Motor neuron (in vitro differentiated cells): ENCODE results near the gene PLCD3. TPM values are rescaled to one million over a fixed set of nuclear protein-coding genes. Genes with fewer than 3 reads are reported as not detected.

Experiments
- ATAC-seq, 8 experiments: fragments of 200-7000 bp; cut with Tn5 transposase; replicated peaks in 6 of 8; 2 replicates each; pipeline ENCODE4 v1.8.0; 2021; ENCODE audit warnings: mild to moderate bottlenecking in 8 of 8, moderate library complexity in 8 of 8
- H3K27ac ChIP-seq, 2 donors: fragments of 250-450 bp; sonication (Bioruptor Pico); 2 replicates each; pipeline ENCODE4 v1.9.0; 2021; ENCODE audit warnings: antibody characterized with exemption in 2 of 2, mild to moderate bottlenecking in 2 of 2, moderate library complexity in 1 of 2
- H3K4me1 ChIP-seq, 2 donors: fragments of 250-450 bp; sonication (Bioruptor Pico); replicated peaks in 1 of 2; 2 replicates each; pipeline ENCODE4 v1.6.1; 2021; ENCODE audit warnings: antibody characterized with exemption in 2 of 2, mild to moderate bottlenecking in 2 of 2, moderate library complexity in 1 of 2
- H3K4me3 ChIP-seq, 5 donors: fragments of 250-450 bp; sonication (Bioruptor Pico); 2 replicates each; pipeline ENCODE4 v1.9.0; 2021; ENCODE audit warnings: antibody characterized with exemption in 5 of 5, mild to moderate bottlenecking in 5 of 5, moderate library complexity in 4 of 5
- WGBS, 10 experiments: fragments of 450-650 bp; shearing (Covaris generic); methylation state at CpG; one replicate each; pipeline ENCODE4 v1.0.0; 2022; 5-methylcytosine and 5-hydroxymethylcytosine counted together
- in situ Hi-C, 9 experiments: fragments of 400-800 bp; cut with MboI; loops; one replicate each; pipeline ENCODE4 v1.15.0; 2021; ENCODE audit warnings: low sequenced_read_pairs in 9 of 9, low pct_unique_long_range_greater_than_20kb in 2 of 9; ENCODE audit not compliant: unreplicated experiment in 9 of 9
- total RNA-seq, 8 experiments: library from RNA; unstranded; fragments of 300-600 nt; gene quantifications; 2 replicates each; pipeline versions ENCODE4 v1.2.3 to v1.2.4, GENCODE V29; 2022

PLCD3 gene
- total RNA-seq, 8 experiments from 2014 or later: 2.0 to 40.1 (median 10.0) TPM

DNA sequence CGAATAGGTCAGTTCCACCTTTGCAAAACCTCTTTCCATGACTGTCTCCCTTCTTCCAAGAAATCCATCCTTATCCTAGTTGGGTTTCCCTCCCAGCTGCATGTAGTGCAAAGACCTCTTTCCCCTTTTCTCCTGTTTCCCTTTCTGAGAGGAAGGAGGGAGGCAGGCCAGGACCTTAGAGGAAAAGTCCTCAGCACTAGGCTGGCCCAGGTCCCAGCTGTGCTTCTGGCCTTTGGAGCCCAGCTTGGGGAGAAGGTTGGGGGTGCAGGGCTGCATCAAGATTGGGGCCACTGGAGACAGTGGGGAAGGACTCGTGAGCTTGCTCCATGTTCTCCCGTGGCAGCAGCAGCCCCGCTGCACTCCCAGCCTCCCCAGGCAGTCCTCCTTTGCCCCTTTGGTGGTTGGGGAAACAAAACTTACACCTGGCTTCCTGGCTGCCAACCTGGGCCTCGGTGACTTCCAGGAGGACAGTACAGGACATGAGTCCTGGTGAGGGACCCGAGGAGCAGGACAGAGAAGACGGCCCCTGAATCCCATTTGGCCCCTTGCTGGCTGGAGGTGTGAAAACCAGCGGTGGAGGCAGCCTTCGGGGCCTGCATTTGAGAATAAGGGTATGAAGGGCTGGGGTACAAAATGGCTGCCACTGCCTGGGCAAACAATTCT is 29.8 kb upstream of the PLCD3 start:
- 0 to 72% (median 31%) methylated on average over 1 to 7 of the region's 9 CpGs; no CpG with 5 or more reads in 6 of the 10 experiments for WGBS, 10 experiments
- in situ Hi-C loops: no loop called here
- ATAC-seq: no peak
- peaks cover 6 to 10% of the 10 kb centered on the region in 2 donors for H3K4me1 ChIP-seq
- peak overlapping the region; percentile 75 to 81 for H3K27ac ChIP-seq
- H3K4me3 ChIP-seq: peak overlapping the region; percentile 20 to 34 (median 31)

GRCh38 chr17:45161288-45162024 is 29.1 kb upstream of the PLCD3 start, which contains the start of gene HEXIM2:
HEXIM2 (plus strand) TSS chr17:45161875; CDS start chr17:45162794, 919 bp downstream.
- Histone ChIP-seq H3K27ac (peak within 1 kb of the TSS; percentile 96 to 97), H3K4me1 (peaks cover 6 to 10% of the 10 kb centered on the region in 2 donors), H3K4me3 (peak within 1 kb of the TSS; percentile 62 to 75 (median 69))
- in situ Hi-C loops: no loop called here
- WGBS, 10 experiments: 0 to 3% (median 0%) methylated on average over 2 to 31 of the region's 53 CpGs; no CpG with 5 or more reads in 2 of the 10 experiments
- peak; percentile 77 to 91 (median 89) for ATAC-seq

DNA sequence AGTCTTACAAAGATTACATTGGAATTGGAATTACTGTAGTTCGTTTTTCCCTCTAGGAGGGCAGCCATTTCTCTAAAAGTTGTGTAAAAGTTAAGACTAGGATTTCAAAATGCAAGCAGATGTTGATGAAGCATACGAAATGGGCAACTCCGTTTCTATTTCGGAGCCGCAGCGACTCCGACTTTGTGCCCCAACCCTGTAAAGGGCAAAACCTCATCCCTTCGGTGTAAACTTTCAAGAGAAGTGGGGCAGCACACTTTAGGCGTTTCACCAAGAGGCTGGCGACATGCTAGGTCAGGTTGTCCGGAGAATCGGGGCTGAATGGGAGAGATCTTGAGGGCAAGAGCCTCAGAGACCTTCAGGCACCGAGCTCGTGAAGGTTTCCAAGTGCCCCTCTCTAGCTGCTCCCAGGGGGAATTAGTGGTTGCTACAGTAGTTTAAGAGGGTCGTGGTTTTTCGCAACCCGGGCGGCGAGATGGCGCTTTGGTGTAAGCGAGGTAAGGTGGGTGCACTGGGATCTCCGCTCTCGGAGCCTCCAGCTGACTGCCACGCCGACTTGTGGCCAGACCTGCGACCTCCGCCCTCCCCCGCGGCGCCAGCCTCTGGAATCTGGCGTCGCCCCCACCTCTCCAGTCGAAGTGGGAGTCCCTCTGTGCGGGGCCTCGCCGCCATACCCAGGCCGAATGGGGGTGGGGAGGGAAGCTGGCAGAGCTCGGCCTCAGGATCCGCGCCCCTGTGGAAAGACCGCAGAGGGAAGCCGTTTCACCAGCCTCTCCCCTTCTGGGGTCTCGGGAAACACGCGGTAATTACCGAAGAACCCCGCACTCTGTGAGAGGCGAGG is 28.4 kb upstream of the PLCD3 start:
- Histone ChIP-seq H3K4me3 (peak overlapping the region; percentile 62 to 75 (median 69)), H3K4me1 (peaks cover 6 to 10% of the 10 kb centered on the region in 2 donors), H3K27ac (peak overlapping the region; percentile 96 to 97)
- peak; percentile 16 to 64 (median 54) for ATAC-seq
- 0% methylated on average over 1 to 9 of the region's 48 CpGs; no CpG with 5 or more reads in 1 of the 10 experiments for WGBS, 10 experiments
- in situ Hi-C loops: no loop called here

GRCh38 chr17:45156242-45156641 is 23.9 kb upstream of the PLCD3 start:
- Histone ChIP-seq H3K4me3 (no peak overlapping the region), H3K27ac (no peak overlapping the region), H3K4me1 (peaks cover 2 to 9% of the 10 kb centered on the region in 2 donors)
- 80 to 100% (median 97%) methylated on average over 1 to 3 of the region's 3 CpGs; no CpG with 5 or more reads in 2 of the 10 experiments for WGBS, 10 experiments
- ATAC-seq: no peak
- in situ Hi-C loops: no loop called here

DNA sequence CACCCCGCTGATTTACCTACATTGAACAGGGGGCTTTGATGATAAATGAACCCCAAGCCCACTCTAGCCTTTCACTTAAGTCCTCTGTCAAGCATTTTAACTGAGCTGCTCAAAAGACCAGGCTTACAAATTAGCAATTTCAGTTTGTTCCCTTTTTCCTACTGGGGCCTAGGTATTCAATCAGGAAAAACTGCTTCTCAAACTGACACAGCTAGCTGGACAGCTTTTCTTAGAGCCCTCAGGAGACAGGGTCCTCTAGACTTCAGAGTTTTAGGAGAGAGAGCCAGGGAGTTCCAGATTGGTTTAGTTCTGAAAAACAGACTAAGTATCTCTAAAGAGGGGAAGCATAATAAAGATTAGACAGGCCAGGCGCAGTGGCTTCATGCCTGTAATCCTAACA is 23.2 kb upstream of the PLCD3 start:
- 100% methylated on average over 1 to 2 of the region's 2 CpGs; no CpG with 5 or more reads in 4 of the 10 experiments for WGBS, 10 experiments
- in situ Hi-C loops: no loop called here
- no peak overlapping the region for H3K27ac ChIP-seq
- H3K4me3 ChIP-seq: no peak overlapping the region
- peaks cover 2 to 9% of the 10 kb centered on the region in 2 donors for H3K4me1 ChIP-seq
- no peak for ATAC-seq

DNA sequence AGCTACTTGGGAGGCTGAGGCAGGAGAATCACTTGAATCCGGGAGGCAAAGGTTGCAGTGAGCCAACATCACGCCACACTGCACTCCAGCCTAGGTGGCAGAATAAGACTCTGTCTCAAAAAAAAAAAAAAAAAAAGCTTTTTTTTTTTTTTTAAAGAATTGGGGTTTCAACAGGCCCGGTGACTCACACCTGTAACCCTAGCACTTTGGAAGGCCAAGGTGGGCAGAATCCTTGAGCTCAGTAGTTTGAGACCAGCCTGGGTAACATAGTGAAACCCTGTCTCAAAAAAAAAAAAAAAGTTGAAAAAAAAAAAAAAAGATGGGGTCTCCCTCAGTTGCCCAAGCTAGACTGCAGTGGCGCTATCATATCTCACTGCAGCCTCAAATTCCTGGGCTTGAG is 22.7 kb upstream of the PLCD3 start:
- in situ Hi-C loops: no loop called here
- Histone ChIP-seq H3K27ac (no peak overlapping the region), H3K4me1 (peaks cover 2 to 7% of the 10 kb centered on the region in 2 donors), H3K4me3 (no peak overlapping the region)
- 89 to 100% (median 100%) methylated on average over 1 to 4 of the region's 4 CpGs; no CpG with 5 or more reads in 3 of the 10 experiments for WGBS, 10 experiments
- ATAC-seq: no peak

- Histone ChIP-seq H3K4me1 (peaks cover 7 to 11% of the 10 kb centered on the region in 2 donors), H3K4me3 (peak overlapping the region; percentile 48 to 65 (median 59)), H3K27ac (no peak overlapping the region)
- in situ Hi-C loops: no loop called here
- 0 to 52% (median 11%) methylated on average over 2 to 8 of the region's 8 CpGs for WGBS, 10 experiments
- ATAC-seq: no peak
Observed at GRCh38 chr17:45150911-45151809, 18.8 kb upstream of the PLCD3 start.

GRCh38 chr17:45149669-45150664 is 17.7 kb upstream of the PLCD3 start:
- peak in 6 of 8 experiments; percentile 1 to 8 (median 3) for ATAC-seq
- WGBS, 10 experiments: 0 to 6% (median 0%) methylated on average over 2 to 14 of the region's 56 CpGs
- H3K27ac ChIP-seq: peak overlapping the region; percentile 53 to 71

DNA sequence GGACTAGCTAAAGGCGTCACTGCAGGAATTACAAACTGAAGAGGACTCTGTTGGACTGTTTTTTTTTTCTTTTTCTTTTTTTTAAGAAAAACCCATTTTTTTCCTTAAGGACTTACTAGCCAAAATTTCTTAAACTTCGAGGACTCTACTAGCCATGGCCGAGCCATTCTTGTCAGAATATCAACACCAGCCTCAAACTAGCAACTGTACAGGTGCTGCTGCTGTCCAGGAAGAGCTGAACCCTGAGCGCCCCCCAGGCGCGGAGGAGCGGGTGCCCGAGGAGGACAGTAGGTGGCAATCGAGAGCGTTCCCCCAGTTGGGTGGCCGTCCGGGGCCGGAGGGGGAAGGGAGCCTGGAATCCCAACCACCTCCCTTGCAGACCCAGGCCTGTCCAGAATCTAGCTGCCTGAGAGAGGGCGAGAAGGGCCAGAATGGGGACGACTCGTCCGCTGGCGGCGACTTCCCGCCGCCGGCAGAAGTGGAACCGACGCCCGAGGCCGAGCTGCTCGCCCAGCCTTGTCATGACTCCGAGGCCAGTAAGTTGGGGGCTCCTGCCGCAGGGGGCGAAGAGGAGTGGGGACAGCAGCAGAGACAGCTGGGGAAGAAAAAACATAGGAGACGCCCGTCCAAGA is 16.8 kb upstream of the PLCD3 start:
- 0% methylated on average over 1 to 16 of the region's 32 CpGs; no CpG with 5 or more reads in 4 of the 10 experiments for WGBS, 10 experiments
- Histone ChIP-seq H3K27ac (peak overlapping the region; percentile 53 to 71), H3K4me3 (peak overlapping the region; percentile 48 to 65 (median 59)), H3K4me1 (peaks cover 11 to 12% of the 10 kb centered on the region in 2 donors)
- in situ Hi-C loops: no loop called here
- ATAC-seq: peak; percentile 10 to 39 (median 32)

More at GRCh38 chr17:45149669-45150664, 17.7 kb upstream of the PLCD3 start:
- Histone ChIP-seq H3K4me1 (peaks cover 7 to 11% of the 10 kb centered on the region in 2 donors), H3K4me3 (peak overlapping the region; percentile 48 to 65 (median 59))
- in situ Hi-C loops: no loop called here

DNA sequence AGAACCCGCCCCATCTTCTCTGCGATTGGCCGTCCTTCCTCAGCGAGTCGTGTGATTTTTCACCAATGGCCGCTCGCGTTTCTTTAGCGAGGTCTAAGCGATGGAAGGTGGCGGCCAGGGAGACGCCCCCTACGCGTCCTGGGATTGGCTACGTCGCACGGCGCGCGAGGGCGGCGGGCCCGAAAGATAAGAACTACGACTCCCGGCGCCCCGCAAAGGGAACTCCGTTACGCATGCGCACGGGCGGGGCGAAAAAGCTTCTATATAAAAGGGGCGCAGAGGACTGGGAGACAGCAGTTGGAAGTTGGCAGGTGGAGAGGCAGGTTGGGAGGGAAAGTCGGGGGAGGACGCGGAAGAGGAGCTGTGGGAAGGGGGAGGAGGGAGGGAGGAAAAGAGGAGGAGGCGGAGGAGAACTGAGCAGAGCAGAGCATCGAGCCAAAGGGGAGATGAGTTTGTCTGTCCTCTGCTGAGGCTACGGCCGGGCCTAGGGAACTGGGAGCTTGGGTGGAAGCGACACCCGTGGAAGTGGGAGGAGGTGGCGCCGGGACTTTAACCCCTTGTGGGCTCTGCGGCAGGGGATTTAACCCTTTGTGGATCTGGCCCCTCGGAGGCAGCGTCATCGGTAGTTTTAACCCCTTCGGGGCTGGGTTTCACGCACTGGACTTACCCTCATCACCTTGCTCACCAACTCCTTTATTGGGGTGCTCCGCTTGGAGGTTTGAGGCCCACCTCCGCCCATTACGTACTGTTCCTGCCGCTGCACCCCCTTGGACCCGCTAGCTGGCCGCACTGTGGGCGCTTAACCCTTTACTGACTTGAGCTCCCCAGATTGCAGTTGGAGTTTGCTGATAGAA is 16.1 kb upstream of the PLCD3 start, which contains the start of gene HEXIM1:
Gene HEXIM1, plus strand, starts transcription at position 293 of the 854 bp plus-strand sequence. CDS start 716 bp downstream, outside the sequence.
- Histone ChIP-seq H3K4me3 (peak within 1 kb of the TSS; percentile 57 to 65 (median 61)), H3K4me1 (peaks cover 11 to 20% of the 10 kb centered on the region in 2 donors), H3K27ac (peak within 1 kb of the TSS; percentile 97 to 99)
- ATAC-seq: peak; percentile 55 to 81 (median 76)
- in situ Hi-C loops: no loop called here
- 0 to 1% (median 0%) methylated on average over 2 to 25 of the region's 58 CpGs; no CpG with 5 or more reads in 2 of the 10 experiments for WGBS, 10 experiments
